ENCODE measurements around the gene ASS1.
A peak's percentile ranks its signal among the peaks of the same experiment; 100 is the strongest.

ASS1 gene

GRCh38 chr9:130539420-130540223 is 94.9 kb downstream of the ASS1 start:
- DNase-seq, result no peak

GRCh38 chr9:130541533-130541932 is 96.8 kb downstream of the ASS1 start:
- DNase-seq, result no peak

- DNase-seq, result no peak
Observed at GRCh38 chr9:130542038-130542437, 97.3 kb downstream of the ASS1 start.

- no peak for DNase-seq
Observed at GRCh38 chr9:130542457-130543228, 97.9 kb downstream of the ASS1 start.

- DNase-seq, result no peak
Observed at GRCh38 chr9:130543368-130543767, 98.6 kb downstream of the ASS1 start.

- peak; percentile 18 for DNase-seq
Observed at GRCh38 chr9:130543859-130544258, 99.1 kb downstream of the ASS1 start.

- DNase-seq, result no peak
Observed at GRCh38 chr9:130544364-130544763, 99.6 kb downstream of the ASS1 start.

- DNase-seq, result no peak
Observed at GRCh38 chr9:130548103-130548502, 103.3 kb downstream of the ASS1 start.

- DNase-seq, result no peak
Observed at GRCh38 chr9:130549093-130549735, 104.5 kb downstream of the ASS1 start.

All from SIG-M5 (cell line).